HG03565 (cell line): Measurements from ENCODE around the gene IQSEC1.

Experiments used
- ATAC-seq: cut with Tn5 transposase; IDR thresholded peaks from one replicate; pipeline ENCODE4 v1.9.1; 2021; ENCODE audit warnings: mild to moderate bottlenecking, moderate library complexity; ENCODE audit not compliant: unreplicated experiment

IQSEC1 gene

DNA sequence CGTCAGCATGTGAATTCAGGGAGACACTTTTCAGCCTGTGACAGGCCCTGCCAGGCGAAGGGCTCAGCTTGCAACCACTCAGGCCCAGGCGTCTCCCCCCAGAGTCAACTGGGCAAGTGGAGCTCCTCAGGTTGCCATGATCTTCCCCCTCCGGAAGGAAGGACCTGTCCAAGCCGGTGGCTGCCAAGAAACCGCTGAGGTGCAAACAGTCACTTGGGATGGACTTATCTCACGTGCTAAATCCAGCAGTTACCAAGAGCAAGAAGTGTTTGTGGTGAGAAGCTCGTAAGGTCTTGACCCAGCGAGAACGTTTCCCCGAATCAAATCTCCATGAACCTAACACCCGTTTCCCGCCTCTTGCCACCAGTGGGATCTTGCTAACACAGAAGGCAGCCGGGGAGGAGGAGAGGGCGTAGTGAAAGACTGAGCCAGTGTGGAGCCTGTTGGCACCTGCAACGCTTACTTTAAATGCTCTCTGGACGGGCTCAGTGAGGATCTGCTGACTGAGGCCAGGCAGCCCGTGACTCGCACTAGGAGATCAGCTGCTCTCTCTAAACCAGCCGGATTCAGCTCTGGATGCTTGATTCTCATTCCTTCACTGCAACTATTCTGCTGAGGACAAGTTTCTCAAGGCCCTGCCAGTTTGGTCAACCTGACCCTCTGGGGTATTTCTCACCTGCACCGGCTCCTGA lies 39.0 kb downstream of the IQSEC1 start:
- no peak for ATAC-seq

DNA sequence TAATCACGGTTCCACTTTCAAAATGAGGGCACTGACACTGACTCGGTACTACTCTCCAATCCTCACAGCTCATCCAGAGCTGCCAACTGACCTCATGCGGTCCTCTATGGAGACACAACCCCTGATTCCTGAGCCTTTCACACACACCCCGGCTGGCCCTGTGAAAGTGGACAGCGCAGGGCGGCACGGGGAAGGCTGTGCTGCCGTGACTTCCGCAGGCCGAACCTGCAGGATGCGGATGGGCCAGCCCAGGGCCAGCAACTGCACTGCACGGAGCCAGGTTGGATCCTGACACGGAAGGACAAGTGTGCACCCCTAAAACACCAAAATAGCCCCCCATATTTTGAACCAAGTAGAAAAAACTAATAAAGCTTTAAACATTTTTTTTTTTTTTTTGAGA lies 41.0 kb downstream of the IQSEC1 start:
- ATAC-seq = no peak

DNA sequence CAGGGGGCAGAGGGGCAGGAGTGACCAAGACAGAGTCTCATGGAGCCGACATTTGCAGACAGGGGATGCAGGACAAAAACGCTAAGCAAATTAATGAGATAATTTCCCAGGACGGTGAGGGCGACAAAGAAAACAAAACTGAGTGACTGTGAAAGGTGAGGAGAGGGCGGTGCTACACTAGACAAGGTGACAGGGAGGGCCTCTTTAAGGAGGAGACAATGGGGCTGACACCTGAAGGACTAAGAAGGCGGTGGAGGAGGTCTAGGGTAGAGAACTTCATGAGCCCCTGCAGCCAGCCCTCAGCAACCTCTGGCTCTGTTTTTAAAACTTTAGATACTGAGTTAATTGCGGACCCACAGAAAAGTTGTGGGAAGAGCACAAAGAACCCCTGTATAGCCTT lies 41.6 kb downstream of the IQSEC1 start:
- no peak for ATAC-seq

DNA sequence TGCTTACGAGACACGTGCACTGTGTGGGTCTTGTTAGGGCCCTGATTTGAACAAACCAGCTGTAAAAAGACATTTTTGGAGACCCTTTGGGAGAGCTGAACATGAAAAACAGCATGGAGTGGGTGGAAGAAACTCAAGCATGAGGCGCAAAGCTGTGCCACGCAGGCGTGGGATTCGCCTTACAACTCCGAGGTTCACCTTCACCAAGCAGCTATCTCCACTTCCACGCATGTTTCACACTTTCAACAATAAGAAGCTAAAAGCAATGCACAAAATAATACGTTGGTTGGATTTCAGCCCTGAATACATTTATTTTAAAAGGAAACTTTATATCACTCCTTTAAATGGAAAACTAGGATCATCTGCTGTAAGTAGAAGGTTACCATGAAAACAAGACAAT lies 42.5 kb downstream of the IQSEC1 start:
- ATAC-seq = no peak

DNA sequence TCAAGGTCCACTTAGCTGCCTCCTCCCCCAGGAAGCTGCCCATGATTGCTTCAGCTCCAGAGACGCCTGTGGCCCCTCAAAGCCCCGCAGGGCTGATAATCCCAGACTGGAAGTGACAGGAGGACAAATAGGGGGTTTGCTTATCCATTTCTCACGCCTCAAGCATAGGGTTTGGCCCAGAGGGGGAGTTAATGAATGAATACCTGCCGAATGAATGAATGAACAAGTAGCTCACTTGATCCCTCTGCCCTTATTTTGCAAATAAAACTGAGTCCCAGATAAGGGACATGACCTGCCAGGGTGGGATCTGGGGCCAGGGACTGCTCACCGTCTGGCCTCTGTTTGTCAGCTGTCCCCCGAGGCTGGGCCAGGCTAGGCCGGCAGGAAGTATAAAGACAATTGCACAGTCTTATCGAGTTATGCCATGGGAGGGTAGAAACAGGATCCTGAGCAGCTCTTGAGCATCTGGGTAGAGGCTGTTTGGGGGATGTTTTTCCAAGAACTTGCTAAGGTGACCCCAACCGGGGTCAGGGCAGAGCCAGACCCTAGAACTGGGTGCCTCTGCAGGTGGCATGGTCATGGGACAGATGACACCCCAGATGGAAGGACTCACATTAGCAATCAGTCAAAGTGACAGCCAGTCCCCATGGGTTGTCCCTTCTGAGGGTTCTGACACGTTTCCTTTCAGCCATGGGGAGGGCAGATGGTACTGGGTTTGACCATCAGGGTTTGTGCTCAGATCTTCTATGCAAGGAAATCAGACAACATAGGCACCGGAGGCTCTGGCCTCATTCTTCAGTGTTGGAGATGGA lies 45.0 kb downstream of the IQSEC1 start:
- no peak for ATAC-seq

DNA sequence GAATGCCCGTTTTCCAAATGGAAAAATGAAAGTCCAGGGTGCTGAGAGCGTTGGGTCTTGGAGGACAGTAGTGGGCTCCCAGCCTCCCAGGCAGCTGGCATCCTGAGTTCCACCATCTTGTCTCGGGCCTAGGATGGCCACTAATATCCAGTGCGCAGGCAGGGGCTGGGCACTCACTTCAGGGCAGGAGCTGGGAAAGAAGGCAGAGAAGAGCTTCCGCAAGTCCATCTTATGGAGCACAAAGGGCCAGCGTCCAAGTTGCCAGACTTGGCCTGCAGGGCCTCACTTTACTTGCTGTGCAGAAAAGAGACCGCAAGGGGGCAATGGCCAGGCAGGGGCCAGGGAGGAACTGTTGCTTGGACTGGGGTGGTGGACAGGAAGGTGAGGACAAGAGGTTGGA lies 46.1 kb downstream of the IQSEC1 start:
- no peak for ATAC-seq

DNA sequence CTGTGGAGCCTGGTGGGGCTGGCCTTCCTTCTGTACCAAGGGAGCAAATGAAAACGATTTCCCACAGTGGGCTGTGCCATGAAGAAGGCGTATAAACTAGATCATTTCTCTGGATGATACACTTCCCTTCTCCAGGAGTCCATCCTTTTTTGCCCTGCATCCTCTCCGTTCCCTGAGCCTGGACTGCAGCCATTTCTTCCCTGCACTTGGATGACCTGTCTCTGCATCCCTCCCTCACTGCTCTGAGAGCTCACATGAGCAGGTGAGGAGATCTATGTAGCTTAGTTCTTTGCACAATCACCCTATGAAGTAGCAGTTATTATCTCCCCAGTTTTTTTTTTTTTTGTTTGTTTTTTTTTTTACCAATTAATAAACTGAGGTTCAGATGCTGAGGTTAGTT lies 46.7 kb downstream of the IQSEC1 start:
- no peak for ATAC-seq

DNA sequence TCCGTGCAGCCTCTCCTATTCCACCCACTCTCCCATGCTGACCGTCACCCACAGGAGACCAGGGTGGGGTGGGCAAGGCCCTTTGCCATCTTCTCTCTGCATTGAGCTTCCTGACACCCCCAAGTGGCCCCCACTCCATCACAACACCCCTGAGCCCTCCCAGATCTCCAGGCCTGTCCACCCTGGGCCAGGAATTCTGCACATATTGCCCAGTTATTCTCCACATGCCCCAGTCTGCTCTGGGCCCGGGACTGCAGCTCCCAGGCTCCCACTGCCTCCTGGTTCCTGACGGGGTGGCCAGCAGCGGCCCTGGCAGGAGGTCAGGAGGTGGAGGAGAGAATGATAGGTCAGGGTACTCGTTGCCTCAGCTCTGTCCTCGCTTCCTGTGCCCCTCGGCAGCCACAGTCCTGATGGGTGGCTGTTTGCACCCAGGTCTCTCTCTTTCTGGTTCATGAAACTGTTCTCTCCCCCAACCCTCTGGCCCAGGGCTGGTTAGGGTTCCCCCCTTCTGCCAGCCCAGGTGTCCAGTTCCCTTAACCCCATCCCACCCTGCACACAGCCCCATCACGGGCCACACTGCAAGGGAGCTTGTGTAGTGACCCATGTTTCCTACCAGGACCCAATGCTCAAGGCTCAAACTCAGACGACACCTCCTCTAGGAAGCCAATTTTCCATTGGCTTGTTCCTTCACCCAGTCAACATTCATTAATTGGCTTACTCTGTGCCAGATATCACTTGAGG lies 47.3 kb downstream of the IQSEC1 start:
- ATAC-seq = no peak

DNA sequence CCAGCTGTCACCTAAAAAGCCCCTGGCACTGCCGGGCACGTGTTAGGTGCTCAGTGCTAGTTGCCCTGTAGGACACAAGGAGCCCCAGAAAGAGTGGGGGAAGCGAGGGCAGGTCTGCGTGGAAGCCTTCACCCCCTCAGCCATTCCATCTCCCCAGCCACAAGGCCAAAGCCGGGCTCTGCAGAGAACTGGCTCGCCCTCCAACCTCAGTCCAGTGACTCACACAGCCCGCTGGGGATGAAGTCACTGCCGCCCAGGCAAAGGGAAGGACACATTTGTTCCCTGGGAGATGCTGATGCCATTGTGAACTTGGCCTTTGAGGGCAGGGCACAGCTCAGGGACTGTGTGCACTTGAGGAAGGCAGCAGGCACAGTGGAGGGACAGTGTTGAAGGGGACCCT lies 48.1 kb downstream of the IQSEC1 start:
- no peak for ATAC-seq

DNA sequence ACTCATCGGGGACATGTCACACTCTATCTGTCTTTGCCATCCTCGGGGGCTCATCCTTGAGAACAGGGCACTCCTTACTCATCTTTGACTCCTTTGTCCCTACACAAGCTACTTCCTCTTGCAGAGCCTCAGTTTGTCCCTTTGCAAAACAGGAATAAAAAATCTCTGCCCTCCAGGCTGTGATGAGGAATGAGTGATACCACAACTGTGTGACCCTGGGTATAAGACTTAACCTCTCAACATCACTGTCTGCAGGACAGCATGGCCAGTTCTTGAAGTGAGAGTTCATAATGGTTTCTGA lies 48.5 kb downstream of the IQSEC1 start:
- no peak for ATAC-seq

DNA sequence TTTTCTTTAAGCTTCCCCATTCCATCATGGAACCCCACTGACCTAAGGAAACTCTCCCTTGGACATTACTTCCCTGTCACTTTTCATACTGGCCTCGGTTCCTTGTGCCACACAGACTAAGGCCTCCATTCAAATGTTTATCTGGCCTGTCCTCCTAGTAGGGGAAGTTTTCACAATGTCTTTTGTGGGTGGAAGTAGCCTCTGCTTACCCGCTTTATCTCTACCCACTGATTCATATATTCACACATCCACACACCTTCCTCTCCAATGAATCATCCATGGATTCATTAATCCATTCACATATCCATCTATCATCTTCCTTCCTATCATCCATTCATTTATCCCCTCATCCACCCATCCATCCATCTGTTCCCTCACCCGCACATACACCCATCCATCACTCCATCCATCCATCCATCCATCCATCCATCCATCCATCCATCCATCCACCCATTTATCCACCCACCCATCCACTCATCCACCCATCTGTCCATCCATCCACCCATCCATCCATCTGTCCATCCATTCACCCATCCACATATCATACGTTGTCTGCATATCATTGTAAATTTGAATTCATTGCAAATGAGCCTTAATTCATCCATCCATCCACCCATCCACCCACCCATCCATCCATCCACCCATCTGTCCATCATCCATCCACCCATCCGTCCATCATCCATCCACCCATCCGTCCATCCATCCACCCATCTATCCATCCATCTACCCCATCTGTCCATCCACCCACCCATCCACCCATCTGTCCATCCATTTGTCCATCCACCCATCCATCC lies 49.1 kb downstream of the IQSEC1 start:
- ATAC-seq = no peak

DNA sequence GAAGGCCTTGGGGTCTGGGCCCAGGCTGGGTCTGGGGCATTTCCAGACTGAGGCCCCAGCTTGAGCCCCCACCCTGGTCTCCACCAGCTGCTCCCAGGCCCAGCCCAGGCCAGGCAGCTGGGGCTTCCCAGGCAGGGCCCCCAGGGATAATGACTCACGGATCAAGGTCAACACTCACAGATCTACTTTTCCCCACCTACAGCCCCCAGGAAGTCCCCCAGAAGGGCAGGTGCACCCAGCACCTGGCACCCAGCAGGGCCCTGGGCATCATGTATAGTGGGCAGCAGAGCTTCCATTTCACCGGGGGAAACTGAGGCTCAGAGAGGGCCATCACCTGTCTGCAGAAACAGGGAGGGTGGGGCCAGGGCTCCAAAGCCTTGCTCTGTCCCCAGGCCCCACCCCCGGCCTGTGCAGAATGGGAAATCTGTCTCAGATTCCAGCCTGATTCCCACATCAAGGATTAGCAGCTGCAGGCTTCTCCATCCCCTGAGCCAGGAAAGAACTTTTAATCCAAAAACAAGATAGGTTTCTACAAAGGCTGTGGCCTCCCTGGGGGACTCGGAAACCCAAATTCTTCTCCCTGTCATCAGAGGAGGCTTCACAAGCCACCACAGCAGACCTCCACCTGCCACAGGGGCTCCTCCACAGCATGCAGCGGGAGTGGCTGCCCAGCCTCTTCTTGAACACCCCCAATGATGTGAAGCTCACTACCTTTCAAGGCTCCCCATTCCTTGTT lies 49.8 kb downstream of the IQSEC1 start:
- ATAC-seq = no peak

DNA sequence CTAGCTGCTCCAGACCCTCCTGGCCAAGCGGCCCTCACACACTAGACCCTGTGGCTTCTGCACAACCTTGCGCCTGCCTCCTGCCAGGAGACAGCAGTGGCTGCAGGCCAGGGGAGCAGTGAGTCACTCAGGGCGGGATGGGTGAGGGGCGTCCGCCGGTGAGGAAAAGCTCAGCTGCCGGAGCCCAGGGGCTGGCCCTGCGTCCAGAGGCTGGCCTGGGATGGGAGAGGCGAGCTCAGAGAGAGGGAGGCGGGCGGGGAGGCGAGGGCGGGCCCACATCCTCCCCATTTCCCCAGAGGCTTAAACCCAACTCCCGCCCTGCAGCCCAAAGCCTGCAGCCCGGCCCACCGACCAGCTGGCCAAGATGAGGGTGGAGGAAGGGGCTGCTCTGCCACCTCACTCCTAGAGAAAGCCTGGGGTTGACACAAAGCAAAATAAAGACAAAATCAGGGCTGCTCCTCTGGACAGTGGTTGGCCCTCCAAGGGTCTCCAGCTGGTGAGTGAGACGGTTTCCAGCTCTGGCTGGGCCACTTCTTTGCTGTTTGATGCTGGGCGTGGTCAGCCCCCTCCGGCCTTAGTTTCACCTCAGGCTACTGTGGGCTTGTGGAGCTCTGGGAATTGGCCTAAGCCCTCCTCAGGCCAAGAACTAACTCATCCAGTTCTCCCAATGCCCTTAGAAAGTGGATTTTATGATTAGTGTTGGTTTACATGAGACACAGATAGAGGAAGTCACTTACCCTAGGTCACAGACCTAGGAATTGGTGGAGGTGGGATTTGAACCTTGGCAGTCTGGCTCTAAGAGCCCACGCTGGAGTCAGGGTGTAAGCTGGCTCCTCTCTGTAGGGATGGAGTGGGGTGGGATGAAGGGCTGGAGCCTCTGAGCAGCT lies 50.6 kb downstream of the IQSEC1 start:
- ATAC-seq = no peak

DNA sequence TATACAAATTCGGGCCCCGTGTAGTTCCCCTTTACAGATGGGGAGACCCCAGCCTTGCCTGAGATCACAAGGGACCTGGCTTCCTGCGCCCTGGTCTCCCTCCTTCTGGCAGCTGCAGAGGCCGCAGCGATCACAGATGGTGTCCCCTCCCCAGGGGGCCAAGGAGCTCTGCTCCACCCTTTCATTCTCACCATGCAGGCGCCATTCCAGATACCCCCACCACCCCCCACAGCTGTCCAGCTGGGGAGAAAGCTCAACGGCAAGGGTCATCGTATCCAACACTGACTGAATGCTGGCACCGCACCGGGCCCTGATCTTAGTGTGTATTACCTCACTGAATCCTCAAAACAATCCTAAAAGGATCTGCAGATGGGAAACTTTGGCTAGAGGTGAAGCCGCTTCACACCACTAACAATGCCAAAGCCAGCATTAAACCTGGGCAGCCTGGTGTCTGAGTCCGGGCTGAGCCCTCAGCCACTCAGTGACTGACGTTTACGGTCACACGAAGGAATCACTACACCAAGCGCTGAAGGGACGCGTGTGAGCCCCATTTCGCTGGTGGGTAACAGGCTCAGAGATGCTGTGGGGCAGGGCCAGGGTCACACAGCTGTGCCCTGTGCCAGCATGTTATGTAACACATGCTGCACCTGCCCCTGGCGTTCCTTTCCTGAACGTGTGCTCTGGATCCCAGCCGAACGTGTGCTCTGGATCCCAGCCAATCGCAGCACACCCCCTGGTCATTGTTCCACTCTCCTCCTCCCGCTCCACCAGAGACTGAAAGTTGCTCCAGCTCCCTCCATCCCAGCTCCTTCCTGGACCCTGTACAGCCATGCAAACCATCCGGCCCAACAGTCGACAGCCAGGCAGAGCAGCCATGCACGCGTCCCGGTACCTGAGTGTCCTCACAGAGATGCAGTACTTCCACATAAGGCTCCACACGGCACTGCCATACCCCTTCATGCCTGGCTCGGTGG lies 51.8 kb downstream of the IQSEC1 start:
- ATAC-seq = no peak

DNA sequence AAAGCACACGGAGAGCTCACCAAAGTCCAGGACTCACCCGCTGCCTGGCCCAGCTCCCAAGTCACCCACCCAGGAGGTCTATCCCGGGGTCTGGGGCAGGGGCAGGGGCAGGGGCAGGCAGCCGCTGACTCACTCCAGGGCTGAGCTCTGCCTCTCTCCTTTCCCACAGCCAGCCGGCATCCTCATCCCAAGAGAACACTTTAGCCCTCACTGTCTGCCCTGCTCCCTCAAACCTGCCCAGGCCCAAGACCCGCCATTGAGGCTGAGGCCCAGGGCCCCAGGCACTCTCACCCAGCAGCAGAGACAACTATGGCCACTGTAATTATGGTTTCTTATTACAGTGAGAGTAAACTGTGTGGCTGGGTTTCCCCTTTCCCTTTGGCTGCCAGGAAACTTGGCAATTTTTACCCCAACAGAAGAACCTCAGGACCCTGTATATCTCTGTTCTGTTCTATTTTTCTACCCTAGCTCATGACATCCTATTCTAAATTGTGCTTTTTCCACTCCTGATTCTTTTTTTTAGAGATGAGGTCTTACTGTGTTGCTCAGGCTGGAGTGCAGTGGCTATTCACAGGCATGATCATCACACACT lies 53.0 kb downstream of the IQSEC1 start:
- no peak for ATAC-seq

DNA sequence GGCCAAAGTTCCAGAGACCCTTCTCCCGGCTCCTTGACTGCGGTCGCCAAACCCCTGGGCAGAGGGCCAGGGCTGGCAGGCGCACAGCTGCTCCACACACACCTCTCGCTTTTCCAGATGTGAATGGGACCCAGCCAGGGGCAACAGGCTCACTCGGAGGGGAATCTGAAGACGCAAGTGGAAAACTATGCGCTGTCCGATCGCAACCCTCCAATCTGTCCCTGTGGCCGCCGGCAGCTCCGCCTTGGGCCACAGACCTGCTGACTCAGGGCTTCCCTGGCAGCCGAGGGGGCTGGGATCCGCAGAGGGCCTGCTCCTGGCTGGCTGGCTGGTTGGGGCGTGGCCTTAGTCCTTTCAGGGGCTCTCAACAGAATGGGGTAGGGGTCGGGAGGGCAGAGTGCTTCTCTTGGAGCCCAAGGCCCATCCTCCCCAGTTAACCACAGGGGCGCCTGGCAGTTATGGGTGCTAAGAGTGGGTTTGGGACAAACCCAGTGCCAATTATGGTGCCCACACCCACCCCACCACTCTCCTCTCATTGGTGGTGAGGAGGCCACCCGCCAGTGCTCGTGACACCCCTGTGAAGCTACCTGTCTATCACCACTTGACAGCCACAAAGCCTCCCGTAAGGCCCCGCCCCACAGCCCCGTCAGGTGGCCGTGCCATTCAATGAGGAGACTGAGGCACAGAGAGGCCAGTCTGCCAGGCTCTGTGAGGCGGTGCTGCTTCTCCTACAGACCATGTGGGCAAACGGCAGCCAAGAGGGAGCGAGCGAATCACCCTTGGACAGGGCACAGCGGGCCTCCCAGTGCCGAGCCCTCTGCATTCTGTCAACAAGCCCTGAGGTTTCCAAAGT lies 53.8 kb downstream of the IQSEC1 start:
- ATAC-seq = no peak

DNA sequence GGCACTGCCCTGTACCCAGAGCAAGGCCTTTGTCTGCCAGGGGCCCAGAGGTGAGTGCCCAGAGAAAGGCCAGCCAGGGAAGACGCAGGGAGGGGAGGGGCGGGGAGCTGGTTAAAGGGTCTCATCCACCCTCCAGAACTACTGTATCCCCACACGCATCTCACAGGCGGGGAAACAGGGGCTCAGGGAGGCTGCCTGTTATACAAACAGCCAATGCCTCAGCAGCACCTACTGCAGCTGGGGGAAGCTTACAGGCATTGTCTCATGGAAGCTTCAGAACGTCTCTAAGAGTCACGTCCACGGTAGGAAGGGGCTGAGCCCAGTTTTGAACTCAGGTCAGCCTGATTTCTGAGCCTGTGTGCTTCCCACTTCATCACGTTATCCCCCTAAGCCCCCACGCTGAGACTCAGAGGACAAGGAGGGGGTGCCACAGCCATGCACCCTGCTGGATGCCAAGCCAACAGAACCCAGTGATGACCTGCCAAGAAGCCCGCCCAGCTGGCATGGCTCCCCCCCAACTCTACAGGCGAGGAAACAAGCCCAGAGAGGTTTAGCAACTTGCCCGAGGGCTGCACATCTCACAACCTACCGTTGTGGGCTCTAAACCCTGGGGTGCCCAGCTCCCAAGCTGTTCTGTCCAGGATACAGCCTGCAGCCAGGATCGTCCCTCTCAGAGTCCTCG lies 54.5 kb downstream of the IQSEC1 start:
- ATAC-seq = no peak
